ENCODE data around the gene IL1RAPL1. TPM values are rescaled to one million over a fixed set of nuclear protein-coding genes. Genes with fewer than 3 reads are reported as not detected.

Gene IL1RAPL1
- total RNA-seq, 2 experiments from 2014 or later, result not detected

DNA sequence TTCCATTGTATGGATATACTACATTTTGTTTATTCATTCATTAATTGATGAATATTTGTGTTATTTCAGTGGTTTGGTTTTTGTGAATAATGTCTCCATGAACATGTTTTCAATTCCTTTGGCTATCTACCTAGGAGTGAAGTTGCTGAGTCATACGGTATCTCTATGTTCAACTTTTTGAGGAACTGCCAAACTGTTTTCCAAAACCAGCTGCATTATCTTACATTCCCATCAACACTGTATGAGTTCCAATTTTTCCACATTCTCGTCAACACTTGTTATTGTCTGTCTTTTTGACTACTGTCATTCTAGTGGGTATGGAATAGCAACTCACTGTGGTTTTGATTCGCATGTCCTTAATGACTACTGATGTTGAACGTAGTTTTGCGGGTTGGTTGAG lies 1239.5 kb downstream of the IL1RAPL1 start:
- intact Hi-C loops (cut with DNase I, micrococcal nuclease), result no loop called here
- Histone ChIP-seq H3K9me3 (ENCODE audit: control insufficient read depth in 1 of 2, insufficient read depth in 1 of 2, low read length in 2 of 2) (no peaks in the 10 kb centered on the region), H3K27ac (ENCODE audit: low read depth in 1 of 2, low read length in 2 of 2) (no peak overlapping the region), H3K4me1 (ENCODE audit: insufficient read depth, low read length) (no peaks in the 10 kb centered on the region), H3K36me3 (ENCODE audit: insufficient read depth, low read length) (no peaks in the 10 kb centered on the region), H3K27me3 (ENCODE audit: control insufficient read depth in 1 of 2, insufficient read depth in 2 of 2, low read length in 2 of 2) (no peaks in the 10 kb centered on the region), H3K4me3 (ENCODE audit: low read length) (no peak overlapping the region)
- H3K36me3 Mint-ChIP-seq (ENCODE audit: low read depth), result no peaks in the 10 kb centered on the region
- DNase-seq, result no peak
- H3K27me3 Mint-ChIP-seq, result no peaks in the 10 kb centered on the region
- TF ChIP-seq, protein P1, sequence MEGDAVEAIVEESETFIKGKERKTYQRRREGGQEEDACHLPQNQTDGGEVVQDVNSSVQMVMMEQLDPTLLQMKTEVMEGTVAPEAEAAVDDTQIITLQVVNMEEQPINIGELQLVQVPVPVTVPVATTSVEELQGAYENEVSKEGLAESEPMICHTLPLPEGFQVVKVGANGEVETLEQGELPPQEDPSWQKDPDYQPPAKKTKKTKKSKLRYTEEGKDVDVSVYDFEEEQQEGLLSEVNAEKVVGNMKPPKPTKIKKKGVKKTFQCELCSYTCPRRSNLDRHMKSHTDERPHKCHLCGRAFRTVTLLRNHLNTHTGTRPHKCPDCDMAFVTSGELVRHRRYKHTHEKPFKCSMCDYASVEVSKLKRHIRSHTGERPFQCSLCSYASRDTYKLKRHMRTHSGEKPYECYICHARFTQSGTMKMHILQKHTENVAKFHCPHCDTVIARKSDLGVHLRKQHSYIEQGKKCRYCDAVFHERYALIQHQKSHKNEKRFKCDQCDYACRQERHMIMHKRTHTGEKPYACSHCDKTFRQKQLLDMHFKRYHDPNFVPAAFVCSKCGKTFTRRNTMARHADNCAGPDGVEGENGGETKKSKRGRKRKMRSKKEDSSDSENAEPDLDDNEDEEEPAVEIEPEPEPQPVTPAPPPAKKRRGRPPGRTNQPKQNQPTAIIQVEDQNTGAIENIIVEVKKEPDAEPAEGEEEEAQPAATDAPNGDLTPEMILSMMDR (IDR thresholded peaks at IDR 0.05), result no peak
- H3K4me1 Mint-ChIP-seq (ENCODE audit: low read depth), result no peaks in the 10 kb centered on the region
- ATAC-seq (ENCODE audit: poor library complexity), result no peak
- no peak overlapping the region for H3K27ac Mint-ChIP-seq
- no peak overlapping the region for H3K4me3 Mint-ChIP-seq
- no peaks in the 10 kb centered on the region for H3K9me3 Mint-ChIP-seq
- ChIA-PET POLR2A (no interaction called here), CTCF (no interaction called here)

DNA sequence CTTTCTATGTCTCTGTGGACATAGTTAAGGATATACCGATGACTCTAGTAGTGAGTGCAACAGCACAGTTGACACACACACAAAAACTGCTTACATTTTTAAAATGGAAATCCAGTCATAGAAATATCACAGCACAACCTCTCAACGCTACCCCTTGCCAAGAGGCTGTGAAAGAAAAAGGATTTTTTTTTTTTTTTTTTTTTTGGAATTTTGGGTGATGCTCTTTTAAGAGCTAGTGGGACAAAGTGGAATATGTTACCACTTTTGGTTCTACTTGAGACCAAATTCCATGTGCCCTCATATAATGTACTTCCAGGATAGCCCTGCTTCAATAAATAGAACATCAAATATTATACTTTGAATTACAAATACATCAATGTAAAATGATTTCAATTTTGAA lies 1247.1 kb downstream of the IL1RAPL1 start:
- ATAC-seq (ENCODE audit: poor library complexity), result no peak
- no peak overlapping the region for H3K27ac Mint-ChIP-seq

DNA sequence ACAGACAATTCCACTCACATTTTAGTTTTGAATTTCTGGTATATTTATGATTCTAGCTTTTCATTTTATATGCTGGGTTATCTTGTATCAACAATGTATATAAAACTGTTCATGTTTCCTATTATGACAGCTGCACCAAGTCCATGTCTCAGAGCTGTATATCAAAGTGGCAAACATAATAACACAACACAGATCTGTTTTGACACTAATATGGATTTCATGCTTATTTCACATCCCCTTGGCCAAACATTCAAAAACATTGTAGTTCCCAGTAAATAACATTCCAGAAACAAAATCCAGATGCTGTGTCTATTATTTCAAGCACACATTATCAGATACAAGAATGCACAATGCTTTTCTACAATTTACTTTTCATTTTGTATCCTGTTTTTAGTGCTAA lies 1247.5 kb downstream of the IL1RAPL1 start:
- TF ChIP-seq, protein P1 (IDR thresholded peaks at IDR 0.05), result no peak
- Histone ChIP-seq H3K27ac (ENCODE audit: low read depth in 1 of 2, low read length in 2 of 2) (no peak overlapping the region), H3K4me1 (ENCODE audit: insufficient read depth, low read length) (no peaks in the 10 kb centered on the region), H3K27me3 (ENCODE audit: control insufficient read depth in 1 of 2, insufficient read depth in 2 of 2, low read length in 2 of 2) (no peaks in the 10 kb centered on the region), H3K4me3 (ENCODE audit: low read length) (no peak overlapping the region), H3K9me3 (ENCODE audit: control insufficient read depth in 1 of 2, insufficient read depth in 1 of 2, low read length in 2 of 2) (no peaks in the 10 kb centered on the region), H3K36me3 (ENCODE audit: insufficient read depth, low read length) (no peaks in the 10 kb centered on the region)
- H3K27me3 Mint-ChIP-seq, result no peaks in the 10 kb centered on the region
- ATAC-seq (ENCODE audit: poor library complexity), result no peak
- DNase-seq, result no peak
- H3K4me3 Mint-ChIP-seq, result no peak overlapping the region
- ChIA-PET POLR2A (no interaction called here), CTCF (no interaction called here)
- no peaks in the 10 kb centered on the region for H3K4me1 Mint-ChIP-seq (ENCODE audit: low read depth)
- no peaks in the 10 kb centered on the region for H3K9me3 Mint-ChIP-seq
- no peaks in the 10 kb centered on the region for H3K36me3 Mint-ChIP-seq (ENCODE audit: low read depth)
- no peak overlapping the region for H3K27ac Mint-ChIP-seq
- intact Hi-C loops (cut with DNase I, micrococcal nuclease), result no loop called here

More for the DNA sequence above, 1247.1 kb downstream of the IL1RAPL1 start:
- ChIA-PET POLR2A (no interaction called here), CTCF (interaction anchor here (0.7 kb wide), 1 partner anchor 12 kb away, joined by 3 read pairs; no protein-coding TSS in a partner anchor)
- Histone ChIP-seq H3K4me1 (ENCODE audit: insufficient read depth, low read length) (no peaks in the 10 kb centered on the region), H3K4me3 (ENCODE audit: low read length) (no peak overlapping the region), H3K27ac (ENCODE audit: low read depth in 1 of 2, low read length in 2 of 2) (no peak overlapping the region), H3K27me3 (ENCODE audit: control insufficient read depth in 1 of 2, insufficient read depth in 2 of 2, low read length in 2 of 2) (no peaks in the 10 kb centered on the region), H3K9me3 (ENCODE audit: control insufficient read depth in 1 of 2, insufficient read depth in 1 of 2, low read length in 2 of 2) (no peaks in the 10 kb centered on the region), H3K36me3 (ENCODE audit: insufficient read depth, low read length) (no peaks in the 10 kb centered on the region)
- no peaks in the 10 kb centered on the region for H3K4me1 Mint-ChIP-seq (ENCODE audit: low read depth)
- DNase-seq, result no peak
- H3K9me3 Mint-ChIP-seq, result no peaks in the 10 kb centered on the region
- no peaks in the 10 kb centered on the region for H3K27me3 Mint-ChIP-seq
- no peaks in the 10 kb centered on the region for H3K36me3 Mint-ChIP-seq (ENCODE audit: low read depth)
- TF ChIP-seq, protein P1 (IDR thresholded peaks at IDR 0.05), result no peak
- no peak overlapping the region for H3K4me3 Mint-ChIP-seq
- intact Hi-C loops (cut with DNase I, micrococcal nuclease), result no loop called here

Data from CD4-positive, alpha-beta T cell (primary cell).